HCT116 (cell line): ENCODE measurements around the gene PTPMT1.

Source experiments
- EGR1 ChIP-seq: IDR thresholded peaks from 2 replicates; pipeline ENCODE4 v1.6.1; 2012; ENCODE audit warnings: low read depth
- EZH2 ChIP-seq: fragments of 200-600 bp; sonication (generic); IDR thresholded peaks from 2 replicates; pipeline ENCODE4 v1.6.1; 2017; ENCODE audit warnings: antibody characterized with exemption, mixed run types
- TF ChIP-seq, protein P1 (sequence below): IDR thresholded peaks from 2 replicates; pipeline ENCODE4 v1.6.1; 2012; ENCODE audit warnings: low read depth

DNA sequence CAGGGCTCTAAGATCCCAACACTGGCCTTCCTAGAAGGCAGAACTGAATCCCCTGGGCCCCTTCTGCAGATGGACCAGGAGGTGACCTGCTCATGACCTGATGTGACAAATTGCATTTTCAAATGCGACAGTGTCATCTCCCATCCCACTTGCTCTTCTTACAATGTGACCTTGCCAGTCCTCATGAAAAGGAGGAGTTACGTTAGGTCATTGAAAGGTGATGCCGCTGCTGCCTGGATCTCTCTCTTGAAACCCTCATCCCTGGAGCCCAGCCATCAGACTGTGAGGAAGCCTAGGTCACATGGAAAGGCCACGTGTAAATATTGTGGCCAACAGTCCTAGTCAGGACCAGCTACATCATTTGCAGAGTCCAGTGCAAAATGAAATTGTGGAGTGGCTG is 34.5 kb downstream of the PTPMT1 start:
- TF ChIP-seq EGR1 = no peak
- TF ChIP-seq EZH2 = no peak
- TF ChIP-seq, protein P1, sequence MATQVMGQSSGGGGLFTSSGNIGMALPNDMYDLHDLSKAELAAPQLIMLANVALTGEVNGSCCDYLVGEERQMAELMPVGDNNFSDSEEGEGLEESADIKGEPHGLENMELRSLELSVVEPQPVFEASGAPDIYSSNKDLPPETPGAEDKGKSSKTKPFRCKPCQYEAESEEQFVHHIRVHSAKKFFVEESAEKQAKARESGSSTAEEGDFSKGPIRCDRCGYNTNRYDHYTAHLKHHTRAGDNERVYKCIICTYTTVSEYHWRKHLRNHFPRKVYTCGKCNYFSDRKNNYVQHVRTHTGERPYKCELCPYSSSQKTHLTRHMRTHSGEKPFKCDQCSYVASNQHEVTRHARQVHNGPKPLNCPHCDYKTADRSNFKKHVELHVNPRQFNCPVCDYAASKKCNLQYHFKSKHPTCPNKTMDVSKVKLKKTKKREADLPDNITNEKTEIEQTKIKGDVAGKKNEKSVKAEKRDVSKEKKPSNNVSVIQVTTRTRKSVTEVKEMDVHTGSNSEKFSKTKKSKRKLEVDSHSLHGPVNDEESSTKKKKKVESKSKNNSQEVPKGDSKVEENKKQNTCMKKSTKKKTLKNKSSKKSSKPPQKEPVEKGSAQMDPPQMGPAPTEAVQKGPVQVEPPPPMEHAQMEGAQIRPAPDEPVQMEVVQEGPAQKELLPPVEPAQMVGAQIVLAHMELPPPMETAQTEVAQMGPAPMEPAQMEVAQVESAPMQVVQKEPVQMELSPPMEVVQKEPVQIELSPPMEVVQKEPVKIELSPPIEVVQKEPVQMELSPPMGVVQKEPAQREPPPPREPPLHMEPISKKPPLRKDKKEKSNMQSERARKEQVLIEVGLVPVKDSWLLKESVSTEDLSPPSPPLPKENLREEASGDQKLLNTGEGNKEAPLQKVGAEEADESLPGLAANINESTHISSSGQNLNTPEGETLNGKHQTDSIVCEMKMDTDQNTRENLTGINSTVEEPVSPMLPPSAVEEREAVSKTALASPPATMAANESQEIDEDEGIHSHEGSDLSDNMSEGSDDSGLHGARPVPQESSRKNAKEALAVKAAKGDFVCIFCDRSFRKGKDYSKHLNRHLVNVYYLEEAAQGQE = no peak
